ENCODE measurements around the gene FAM43B. TPM values are rescaled to one million over a fixed set of nuclear protein-coding genes. Genes with fewer than 3 reads are reported as not detected.

Gene FAM43B
- total and polyA plus RNA-seq, 2 experiments from 2014 or later, result 0.66 to 3.0 TPM

- TF ChIP-seq, protein P1, sequence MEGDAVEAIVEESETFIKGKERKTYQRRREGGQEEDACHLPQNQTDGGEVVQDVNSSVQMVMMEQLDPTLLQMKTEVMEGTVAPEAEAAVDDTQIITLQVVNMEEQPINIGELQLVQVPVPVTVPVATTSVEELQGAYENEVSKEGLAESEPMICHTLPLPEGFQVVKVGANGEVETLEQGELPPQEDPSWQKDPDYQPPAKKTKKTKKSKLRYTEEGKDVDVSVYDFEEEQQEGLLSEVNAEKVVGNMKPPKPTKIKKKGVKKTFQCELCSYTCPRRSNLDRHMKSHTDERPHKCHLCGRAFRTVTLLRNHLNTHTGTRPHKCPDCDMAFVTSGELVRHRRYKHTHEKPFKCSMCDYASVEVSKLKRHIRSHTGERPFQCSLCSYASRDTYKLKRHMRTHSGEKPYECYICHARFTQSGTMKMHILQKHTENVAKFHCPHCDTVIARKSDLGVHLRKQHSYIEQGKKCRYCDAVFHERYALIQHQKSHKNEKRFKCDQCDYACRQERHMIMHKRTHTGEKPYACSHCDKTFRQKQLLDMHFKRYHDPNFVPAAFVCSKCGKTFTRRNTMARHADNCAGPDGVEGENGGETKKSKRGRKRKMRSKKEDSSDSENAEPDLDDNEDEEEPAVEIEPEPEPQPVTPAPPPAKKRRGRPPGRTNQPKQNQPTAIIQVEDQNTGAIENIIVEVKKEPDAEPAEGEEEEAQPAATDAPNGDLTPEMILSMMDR (conservative IDR thresholded peaks at IDR 0.05; ENCODE audit: low read depth in 2 of 2), result no peak
- no peak for TF ChIP-seq JUNB (IDR thresholded peaks at IDR 0.05; ENCODE audit: unreplicated experiment)
- no peak for TF ChIP-seq CREB1 (CRISPR knock-in tag; IDR thresholded peaks at IDR 0.05; ENCODE audit: low read depth)
- TF ChIP-seq ZNF114 (CRISPR knock-in tag; IDR thresholded peaks at IDR 0.05), result no peak
- TF ChIP-seq, protein P2, sequence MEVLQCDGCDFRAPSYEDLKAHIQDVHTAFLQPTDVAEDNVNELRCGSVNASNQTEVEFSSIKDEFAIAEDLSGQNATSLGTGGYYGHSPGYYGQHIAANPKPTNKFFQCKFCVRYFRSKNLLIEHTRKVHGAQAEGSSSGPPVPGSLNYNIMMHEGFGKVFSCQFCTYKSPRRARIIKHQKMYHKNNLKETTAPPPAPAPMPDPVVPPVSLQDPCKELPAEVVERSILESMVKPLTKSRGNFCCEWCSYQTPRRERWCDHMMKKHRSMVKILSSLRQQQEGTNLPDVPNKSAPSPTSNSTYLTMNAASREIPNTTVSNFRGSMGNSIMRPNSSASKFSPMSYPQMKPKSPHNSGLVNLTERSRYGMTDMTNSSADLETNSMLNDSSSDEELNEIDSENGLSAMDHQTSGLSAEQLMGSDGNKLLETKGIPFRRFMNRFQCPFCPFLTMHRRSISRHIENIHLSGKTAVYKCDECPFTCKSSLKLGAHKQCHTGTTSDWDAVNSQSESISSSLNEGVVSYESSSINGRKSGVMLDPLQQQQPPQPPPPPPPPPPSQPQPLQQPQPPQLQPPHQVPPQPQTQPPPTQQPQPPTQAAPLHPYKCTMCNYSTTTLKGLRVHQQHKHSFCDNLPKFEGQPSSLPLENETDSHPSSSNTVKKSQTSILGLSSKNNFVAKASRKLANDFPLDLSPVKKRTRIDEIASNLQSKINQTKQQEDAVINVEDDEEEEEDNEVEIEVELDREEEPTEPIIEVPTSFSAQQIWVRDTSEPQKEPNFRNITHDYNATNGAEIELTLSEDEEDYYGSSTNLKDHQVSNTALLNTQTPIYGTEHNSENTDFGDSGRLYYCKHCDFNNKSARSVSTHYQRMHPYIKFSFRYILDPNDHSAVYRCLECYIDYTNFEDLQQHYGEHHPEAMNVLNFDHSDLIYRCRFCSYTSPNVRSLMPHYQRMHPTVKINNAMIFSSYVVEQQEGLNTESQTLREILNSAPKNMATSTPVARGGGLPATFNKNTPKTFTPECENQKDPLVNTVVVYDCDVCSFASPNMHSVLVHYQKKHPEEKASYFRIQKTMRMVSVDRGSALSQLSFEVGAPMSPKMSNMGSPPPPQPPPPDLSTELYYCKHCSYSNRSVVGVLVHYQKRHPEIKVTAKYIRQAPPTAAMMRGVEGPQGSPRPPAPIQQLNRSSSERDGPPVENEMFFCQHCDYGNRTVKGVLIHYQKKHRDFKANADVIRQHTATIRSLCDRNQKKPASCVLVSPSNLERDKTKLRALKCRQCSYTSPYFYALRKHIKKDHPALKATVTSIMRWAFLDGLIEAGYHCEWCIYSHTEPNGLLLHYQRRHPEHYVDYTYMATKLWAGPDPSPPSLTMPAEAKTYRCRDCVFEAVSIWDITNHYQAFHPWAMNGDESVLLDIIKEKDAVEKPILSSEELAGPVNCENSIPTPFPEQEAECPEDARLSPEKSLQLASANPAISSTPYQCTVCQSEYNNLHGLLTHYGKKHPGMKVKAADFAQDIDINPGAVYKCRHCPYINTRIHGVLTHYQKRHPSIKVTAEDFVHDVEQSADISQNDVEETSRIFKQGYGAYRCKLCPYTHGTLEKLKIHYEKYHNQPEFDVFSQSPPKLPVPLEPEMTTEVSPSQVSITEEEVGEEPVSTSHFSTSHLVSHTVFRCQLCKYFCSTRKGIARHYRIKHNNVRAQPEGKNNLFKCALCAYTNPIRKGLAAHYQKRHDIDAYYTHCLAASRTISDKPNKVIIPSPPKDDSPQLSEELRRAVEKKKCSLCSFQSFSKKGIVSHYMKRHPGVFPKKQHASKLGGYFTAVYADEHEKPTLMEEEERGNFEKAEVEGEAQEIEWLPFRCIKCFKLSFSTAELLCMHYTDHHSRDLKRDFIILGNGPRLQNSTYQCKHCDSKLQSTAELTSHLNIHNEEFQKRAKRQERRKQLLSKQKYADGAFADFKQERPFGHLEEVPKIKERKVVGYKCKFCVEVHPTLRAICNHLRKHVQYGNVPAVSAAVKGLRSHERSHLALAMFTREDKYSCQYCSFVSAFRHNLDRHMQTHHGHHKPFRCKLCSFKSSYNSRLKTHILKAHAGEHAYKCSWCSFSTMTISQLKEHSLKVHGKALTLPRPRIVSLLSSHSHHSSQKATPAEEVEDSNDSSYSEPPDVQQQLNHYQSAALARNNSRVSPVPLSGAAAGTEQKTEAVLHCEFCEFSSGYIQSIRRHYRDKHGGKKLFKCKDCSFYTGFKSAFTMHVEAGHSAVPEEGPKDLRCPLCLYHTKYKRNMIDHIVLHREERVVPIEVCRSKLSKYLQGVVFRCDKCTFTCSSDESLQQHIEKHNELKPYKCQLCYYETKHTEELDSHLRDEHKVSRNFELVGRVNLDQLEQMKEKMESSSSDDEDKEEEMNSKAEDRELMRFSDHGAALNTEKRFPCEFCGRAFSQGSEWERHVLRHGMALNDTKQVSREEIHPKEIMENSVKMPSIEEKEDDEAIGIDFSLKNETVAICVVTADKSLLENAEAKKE (CRISPR knock-in tag; IDR thresholded peaks at IDR 0.05), result no peak
- TF ChIP-seq STAT1 (IDR thresholded peaks at IDR 0.05; ENCODE audit: unreplicated experiment), result no peak
- TF ChIP-seq NANOG (IDR thresholded peaks at IDR 0.05; ENCODE audit: borderline replicate concordance), result no peak
Measured at GRCh38 chr1:20507248-20507563, 45.2 kb upstream of the FAM43B start (continued).
